Suprapubic skin (tissue), 4 donors: ENCODE measurements around the gene C1orf50.

Experiments used
- CTCF ChIP-seq, 2 donors: fragments of 200-600 bp in 1 of 2; fragments of 450-650 bp in 1 of 2; sonication (generic) in 1 of 2; IDR thresholded peaks; one replicate each; pipeline ENCODE4 v1.5.1; 2016 to 2019; ENCODE audit warnings: antibody characterized with exemption in 2 of 2, mild to moderate bottlenecking in 1 of 2, moderate library complexity in 1 of 2
- POLR2A ChIP-seq, 2 donors: fragments of 450-650 bp; IDR thresholded peaks; one replicate each; pipeline ENCODE4 v1.6.1; 2017; ENCODE audit warnings: antibody characterized with exemption in 2 of 2, mild to moderate bottlenecking in 2 of 2, moderate library complexity in 2 of 2
- POLR2AphosphoS5 ChIP-seq, 3 donors: sonication (generic); formaldehyde crosslinking; IDR thresholded peaks; one replicate each; pipeline ENCODE4 v1.6.1; 2017; ENCODE audit warnings: antibody characterized with exemption in 3 of 3

GRCh38 chr1:42748021-42748420 lies 19.0 kb upstream of the C1orf50 start:
- no peak for TF ChIP-seq POLR2AphosphoS5 (IDR thresholded peaks at IDR 0.05)
- no peak for TF ChIP-seq CTCF (IDR thresholded peaks at IDR 0.05)
- no peak for TF ChIP-seq POLR2A (IDR thresholded peaks at IDR 0.05)
